ENCODE data around the gene CFAP20DC. TPM values are rescaled to one million over a fixed set of nuclear protein-coding genes. Genes with fewer than 3 reads are reported as not detected.

CFAP20DC gene
- total RNA-seq, 2 donors from 2014 or later, result 0.33 to 1.0 TPM

DNA sequence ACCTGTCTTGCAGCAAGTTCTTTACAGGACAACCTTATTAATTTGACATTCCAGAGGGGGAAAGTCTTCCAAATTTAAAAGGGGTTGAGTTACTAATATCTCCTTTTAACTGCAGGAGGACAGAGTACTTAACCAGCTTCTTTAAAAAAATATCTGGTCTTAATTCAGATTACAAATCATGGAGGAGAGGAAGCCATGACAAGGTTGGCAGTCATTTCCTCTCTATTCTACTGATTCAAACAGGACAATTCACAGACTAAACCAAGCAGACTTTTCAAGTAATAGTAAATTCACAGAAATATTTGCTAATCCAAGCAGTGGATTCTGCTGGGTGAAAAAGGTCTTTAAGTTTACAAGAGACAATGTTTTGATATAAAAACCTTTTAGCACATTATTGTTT, 185.3 kb downstream of the CFAP20DC start:
- no peaks in the 10 kb centered on the region for H3K9me3 ChIP-seq
- intact Hi-C loops (cut with DNase I), result no loop called here
- no peaks in the 10 kb centered on the region for H3K36me3 ChIP-seq (replicated peaks in 1 of 2; ENCODE audit: insufficient read depth in 1 of 2, low read depth in 2 of 2)
- no peak for DNase-seq
- no peaks in the 10 kb centered on the region for H3K4me1 ChIP-seq
- H3K27ac ChIP-seq, result no peak overlapping the region
- no peak overlapping the region for H3K4me3 ChIP-seq
- H3K27me3 ChIP-seq, result no peaks in the 10 kb centered on the region
- no peak for ATAC-seq
- no peak for TF ChIP-seq POLR2A (IDR thresholded peaks at IDR 0.05)
- TF ChIP-seq, protein P1, sequence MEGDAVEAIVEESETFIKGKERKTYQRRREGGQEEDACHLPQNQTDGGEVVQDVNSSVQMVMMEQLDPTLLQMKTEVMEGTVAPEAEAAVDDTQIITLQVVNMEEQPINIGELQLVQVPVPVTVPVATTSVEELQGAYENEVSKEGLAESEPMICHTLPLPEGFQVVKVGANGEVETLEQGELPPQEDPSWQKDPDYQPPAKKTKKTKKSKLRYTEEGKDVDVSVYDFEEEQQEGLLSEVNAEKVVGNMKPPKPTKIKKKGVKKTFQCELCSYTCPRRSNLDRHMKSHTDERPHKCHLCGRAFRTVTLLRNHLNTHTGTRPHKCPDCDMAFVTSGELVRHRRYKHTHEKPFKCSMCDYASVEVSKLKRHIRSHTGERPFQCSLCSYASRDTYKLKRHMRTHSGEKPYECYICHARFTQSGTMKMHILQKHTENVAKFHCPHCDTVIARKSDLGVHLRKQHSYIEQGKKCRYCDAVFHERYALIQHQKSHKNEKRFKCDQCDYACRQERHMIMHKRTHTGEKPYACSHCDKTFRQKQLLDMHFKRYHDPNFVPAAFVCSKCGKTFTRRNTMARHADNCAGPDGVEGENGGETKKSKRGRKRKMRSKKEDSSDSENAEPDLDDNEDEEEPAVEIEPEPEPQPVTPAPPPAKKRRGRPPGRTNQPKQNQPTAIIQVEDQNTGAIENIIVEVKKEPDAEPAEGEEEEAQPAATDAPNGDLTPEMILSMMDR (IDR thresholded peaks at IDR 0.05), result no peak

DNA sequence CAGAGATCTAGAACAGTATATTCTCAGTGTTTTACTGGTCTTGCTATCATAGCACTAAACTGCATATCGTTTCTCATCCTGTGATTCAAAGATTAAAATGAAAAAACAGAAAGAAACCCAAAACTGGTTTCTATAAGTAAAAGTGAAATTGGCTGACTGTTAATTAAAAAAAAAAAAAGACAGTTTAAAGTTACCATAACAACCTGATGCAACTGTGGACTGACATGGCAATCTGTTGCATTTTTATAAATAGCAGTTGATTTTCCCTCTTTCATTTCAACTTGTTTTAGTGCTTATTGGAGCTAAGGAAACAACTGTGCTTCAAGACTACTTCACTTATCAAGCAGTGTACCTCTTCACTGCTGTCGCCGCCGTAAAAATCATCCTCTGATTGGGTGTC, 186.6 kb downstream of the CFAP20DC start:
- TF ChIP-seq POLR2A (IDR thresholded peaks at IDR 0.05), result no peak
- TF ChIP-seq, protein P1 (IDR thresholded peaks at IDR 0.05), result no peak
- intact Hi-C loops (cut with DNase I), result no loop called here
- Histone ChIP-seq H3K27ac (no peak overlapping the region), H3K36me3 (replicated peaks in 1 of 2; ENCODE audit: insufficient read depth in 1 of 2, low read depth in 2 of 2) (no peaks in the 10 kb centered on the region), H3K4me1 (no peaks in the 10 kb centered on the region), H3K27me3 (no peaks in the 10 kb centered on the region), H3K4me3 (no peak overlapping the region), H3K9me3 (no peaks in the 10 kb centered on the region)
- ATAC-seq, result no peak
- WGBS, 2 donors, result 87 to 89% methylated on average over 4 of the region's 4 CpGs
- DNase-seq, result no peak

DNA sequence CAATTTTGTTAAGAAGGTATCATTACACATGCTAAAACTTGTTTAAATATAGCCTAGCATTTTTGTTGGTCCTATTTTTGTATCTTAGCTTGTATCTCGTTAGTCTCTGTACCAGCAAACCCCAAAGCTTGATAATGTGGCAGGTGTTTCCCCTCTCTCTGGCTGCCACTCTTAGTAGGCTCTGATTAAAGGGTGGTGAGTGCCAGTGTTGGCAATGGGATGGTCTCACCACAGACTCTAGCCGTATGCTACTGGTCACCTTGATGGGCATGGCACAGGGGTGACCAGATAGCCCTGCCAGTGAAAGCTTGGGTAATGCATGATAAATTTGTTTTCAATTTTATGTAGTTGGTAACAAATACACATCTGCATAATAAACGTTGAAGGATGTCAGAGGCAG, 188.3 kb downstream of the CFAP20DC start:
- Histone ChIP-seq H3K9me3 (no peaks in the 10 kb centered on the region), H3K27ac (no peak overlapping the region), H3K4me3 (no peak overlapping the region), H3K27me3 (no peaks in the 10 kb centered on the region), H3K36me3 (replicated peaks in 1 of 2; ENCODE audit: insufficient read depth in 1 of 2, low read depth in 2 of 2) (no peaks in the 10 kb centered on the region), H3K4me1 (no peaks in the 10 kb centered on the region)
- intact Hi-C loops (cut with DNase I), result no loop called here
- no peak for ATAC-seq
- no peak for DNase-seq
- WGBS, 2 donors, result 50 to 69% methylated on average over 3 of the region's 3 CpGs
- no peak for TF ChIP-seq POLR2A (IDR thresholded peaks at IDR 0.05)
- TF ChIP-seq, protein P1 (IDR thresholded peaks at IDR 0.05), result no peak

DNA sequence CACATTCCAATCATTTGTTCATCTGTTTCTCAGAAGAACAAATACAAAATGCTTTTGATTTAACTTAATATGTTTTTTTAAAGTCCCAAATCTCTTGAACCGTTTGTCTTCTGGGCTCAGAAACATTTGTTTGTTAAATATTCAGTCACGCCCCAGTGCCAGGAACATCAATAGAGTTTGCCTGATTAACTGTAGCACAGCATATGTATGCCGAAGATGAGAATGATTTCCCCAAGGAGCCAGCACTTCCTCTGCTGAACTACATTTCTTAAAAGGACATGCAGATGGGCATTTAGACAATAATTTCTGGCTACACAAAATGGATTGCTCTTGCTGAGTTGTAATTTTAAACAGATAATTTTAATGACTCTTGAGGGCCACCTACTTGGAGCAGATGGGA, 191.7 kb downstream of the CFAP20DC start:
- Histone ChIP-seq H3K9me3 (no peaks in the 10 kb centered on the region), H3K36me3 (replicated peaks in 1 of 2; ENCODE audit: insufficient read depth in 1 of 2, low read depth in 2 of 2) (no peaks in the 10 kb centered on the region), H3K27ac (no peak overlapping the region), H3K4me1 (no peaks in the 10 kb centered on the region), H3K4me3 (no peak overlapping the region), H3K27me3 (no peaks in the 10 kb centered on the region)
- 19 to 24% methylated on average over 3 of the region's 3 CpGs for WGBS, 2 donors
- DNase-seq, result no peak
- no peak for ATAC-seq
- TF ChIP-seq, protein P1 (IDR thresholded peaks at IDR 0.05), result no peak
- intact Hi-C loops (cut with DNase I), result no loop called here

DNA sequence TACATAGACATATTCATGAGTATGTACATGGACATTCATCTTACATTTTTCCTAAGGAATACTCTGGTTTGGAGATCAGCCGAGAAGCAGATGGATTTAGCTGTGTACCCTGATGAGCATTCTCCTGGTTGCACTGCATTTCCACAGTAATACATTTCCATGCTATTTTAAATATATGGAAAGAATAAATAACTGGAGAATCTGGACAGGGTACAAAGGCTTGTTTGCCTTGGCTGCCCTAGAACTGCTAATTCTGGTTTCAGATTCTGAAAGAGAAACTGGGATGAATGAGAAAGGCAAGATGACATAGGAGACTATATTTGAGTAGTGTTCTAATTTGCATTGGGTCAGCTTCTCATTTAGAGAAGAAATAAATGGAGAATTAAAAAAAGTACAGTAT, 192.4 kb downstream of the CFAP20DC start:
- Histone ChIP-seq H3K4me1 (no peaks in the 10 kb centered on the region), H3K27ac (no peak overlapping the region), H3K9me3 (no peaks in the 10 kb centered on the region), H3K36me3 (replicated peaks in 1 of 2; ENCODE audit: insufficient read depth in 1 of 2, low read depth in 2 of 2) (no peaks in the 10 kb centered on the region), H3K27me3 (no peaks in the 10 kb centered on the region), H3K4me3 (no peak overlapping the region)
- intact Hi-C loops (cut with DNase I), result no loop called here
- 57 to 82% methylated on average over 1 of the region's 1 CpG for WGBS, 2 donors
- DNase-seq (no peak), ATAC-seq (no peak)
- TF ChIP-seq POLR2A (IDR thresholded peaks at IDR 0.05), result no peak
